Right lobe of liver (tissue), 6 donors: Measurements from ENCODE around the gene BDH1. TPM values are rescaled to one million over a fixed set of nuclear protein-coding genes. Genes with fewer than 3 reads are reported as not detected.

Experiments used
- ATAC-seq, 4 donors: fragments of 200-7000 bp; cut with Tn5 transposase; one replicate each; pipeline ENCODE4 v1.9.1; 2020; ENCODE audit warnings: mild to moderate bottlenecking in 4 of 4, moderate library complexity in 4 of 4
- DNase-seq, 3 donors: peaks; one replicate each; pipeline ENCODE4 v3.0.0-alpha.2; 2020
- H3K27ac ChIP-seq, 3 donors: fragments of 200-600 bp; one replicate each; pipeline ENCODE4 v1.8.0; 2022
- H3K27me3 ChIP-seq, 2 donors: fragments of 200-600 bp; one replicate each; pipeline ENCODE4 v1.8.0; 2022
- H3K36me3 ChIP-seq, 4 donors: fragments of 200-600 bp; sonication (generic) in 1 of 4; one replicate each; pipeline versions ENCODE4 v1.5.1 to v1.8.0; 2017 to 2022; ENCODE audit warnings: control low read depth in 1 of 4
- H3K4me1 ChIP-seq, 4 donors: fragments of 200-600 bp; sonication (generic) in 1 of 4; one replicate each; pipeline versions ENCODE4 v1.5.1 to v1.8.0; 2017 to 2022; ENCODE audit warnings: control low read depth in 1 of 4
- H3K4me3 ChIP-seq, 3 donors: fragments of 200-600 bp; one replicate each; pipeline ENCODE4 v1.8.0; 2022
- H3K9me3 ChIP-seq, 4 donors: fragments of 200-600 bp; sonication (generic) in 1 of 4; one replicate each; pipeline versions ENCODE4 v1.5.1 to v1.8.0; 2017 to 2022; ENCODE audit warnings: control low read depth in 1 of 4
- CTCF ChIP-seq, 4 donors: fragments of 200-600 bp in 3 of 4; fragments of 450-650 bp in 1 of 4; IDR thresholded peaks; one replicate each; pipeline versions ENCODE4 v1.5.1 to v1.8.0; 2016 to 2022; ENCODE audit warnings: antibody characterized with exemption in 4 of 4, mild to moderate bottlenecking in 2 of 4
- POLR2A ChIP-seq: fragments of 450-650 bp; IDR thresholded peaks from one replicate; pipeline ENCODE4 v1.6.1; 2017; ENCODE audit warnings: antibody characterized with exemption, mild to moderate bottlenecking
- WGBS: methylation state at CpG from one replicate; pipeline ENCODE4 v1.1.6; 2018; ENCODE audit warnings: low coverage, low lambda C conversion rate; ENCODE audit not compliant: insufficient coverage; ENCODE audit errors: missing lambda C conversion rate; 5-methylcytosine and 5-hydroxymethylcytosine counted together
- intact Hi-C, 2 donors: fragments of 100-400 bp; cut with DNase I; formaldehyde crosslinking; loops; one replicate each; pipeline versions ENCODE4 v1.11.2 to v1.14.1; 2022
- total RNA-seq, 6 experiments: library from RNA; depleted of rRNA in 2 of 6; stranded (reverse); fragments of >200 nt in 2 of 6; fragmentation: NEBNext Ultra II Directional in 3 of 6; extraction: Animal tissue kit (Norgen Biotek cat#: 25700) in 3 of 6; gene quantifications; one replicate each; pipeline versions ENCODE4 v1.1.0 to v1.2.4, GENCODE V29; 2016 to 2023
- donor health status: DM: no; HTN: yes; CAD: no.
- donor health status: DM: no; HTN: no; CAD: no.
- donor health status: DM: no; HTN: no; CAD: no.
- donor health status: DM: no; HTN: yes; CAD: no.
- donor health status: DM: no; HTN: yes; CAD: no.

Gene BDH1
- total RNA-seq, 6 experiments from 2014 or later: 65.5 to 366 (median 233) TPM

GRCh38 chr3:197593046-197593380 is 37.2 kb upstream of the BDH1 start:
- H3K4me1 ChIP-seq: peaks cover 0 to 48% (median 19%) of the 10 kb centered on the region in 4 donors
- no peaks in the 10 kb centered on the region for H3K9me3 ChIP-seq
- WGBS: 52% methylated on average over 3 of the region's 9 CpGs
- no peaks in the 10 kb centered on the region for H3K36me3 ChIP-seq
- intact Hi-C loops: no loop called here
- TF ChIP-seq CTCF (IDR thresholded peaks at IDR 0.05) (no peak), POLR2A (no peak)
- H3K4me3 ChIP-seq: no peak overlapping the region
- H3K27ac ChIP-seq: peak overlapping the region in 1 of 3 donors; percentile 18
- ATAC-seq (no peak), DNase-seq (no peak)
- no peaks in the 10 kb centered on the region for H3K27me3 ChIP-seq

GRCh38 chr3:197592361-197593045 is 36.7 kb upstream of the BDH1 start:
- peaks cover 0 to 48% (median 17%) of the 10 kb centered on the region in 4 donors for H3K4me1 ChIP-seq
- WGBS: 78% methylated on average over 17 of the region's 18 CpGs
- no peak overlapping the region for H3K4me3 ChIP-seq
- TF ChIP-seq CTCF (IDR thresholded peaks at IDR 0.05) (no peak), POLR2A (no peak)
- ATAC-seq: no peak
- H3K27ac ChIP-seq: peak overlapping the region in 1 of 3 donors; percentile 18
- H3K36me3 ChIP-seq: no peaks in the 10 kb centered on the region
- no peak for DNase-seq
- H3K27me3 ChIP-seq: no peaks in the 10 kb centered on the region
- no peaks in the 10 kb centered on the region for H3K9me3 ChIP-seq
- intact Hi-C loops: no loop called here

- peak overlapping the region in 2 of 3 donors; percentile 77 to 89 for H3K27ac ChIP-seq
- WGBS: 81% methylated on average over 3 of the region's 6 CpGs
- intact Hi-C loops: no loop called here
- DNase-seq (no peak), ATAC-seq (no peak)
- H3K4me1 ChIP-seq: peaks cover 0 to 41% (median 13%) of the 10 kb centered on the region in 4 donors
- TF ChIP-seq POLR2A (no peak), CTCF (IDR thresholded peaks at IDR 0.05) (no peak)
- H3K9me3 ChIP-seq: no peaks in the 10 kb centered on the region
- H3K36me3 ChIP-seq: no peaks in the 10 kb centered on the region
- H3K4me3 ChIP-seq: no peak overlapping the region
- no peaks in the 10 kb centered on the region for H3K27me3 ChIP-seq
Observed at GRCh38 chr3:197591816-197592215, 36.0 kb upstream of the BDH1 start.

- ATAC-seq (peak; percentile 95 to 98 (median 97)), DNase-seq (peak; percentile 80 to 92 (median 91))
- TF ChIP-seq CTCF (IDR thresholded peaks at IDR 0.05): no peak
- TF ChIP-seq POLR2A: no peak
- H3K36me3 ChIP-seq: no peaks in the 10 kb centered on the region
- intact Hi-C loops: no loop called here
- H3K27ac ChIP-seq: peak overlapping the region; percentile 72 to 89 (median 77)
- no peaks in the 10 kb centered on the region for H3K27me3 ChIP-seq
- WGBS: 0% methylated on average over 1 of the region's 4 CpGs
- H3K4me1 ChIP-seq: peaks cover 0 to 39% (median 16%) of the 10 kb centered on the region in 4 donors
- no peak overlapping the region for H3K4me3 ChIP-seq
- H3K9me3 ChIP-seq: no peaks in the 10 kb centered on the region
Observed at GRCh38 chr3:197590313-197590962, 34.7 kb upstream of the BDH1 start.
